Mesendoderm (in vitro differentiated cells): ENCODE measurements around the gene ADA.

Source experiments
- DNase-seq: peaks from one replicate; pipeline ENCODE4 v3.0.0; 2013
- H2AK5ac ChIP-seq: 2 replicates; pipeline ENCODE4 v1.6.1; 2013; ENCODE audit warnings: low read length, inconsistent platforms
- H2BK120ac ChIP-seq: 2 replicates; pipeline ENCODE4 v1.6.1; 2013; ENCODE audit warnings: low read depth, mild to moderate bottlenecking, low read length, moderate library complexity, mixed read lengths
- H2BK15ac ChIP-seq: replicated peaks from 2 replicates; pipeline ENCODE4 v1.6.1; 2013; ENCODE audit warnings: low read depth, mild to moderate bottlenecking, moderate library complexity
- H2BK5ac ChIP-seq: 2 replicates; pipeline ENCODE4 v1.6.1; 2013; ENCODE audit warnings: low read length, inconsistent platforms
- H3K18ac ChIP-seq: 2 replicates; pipeline ENCODE4 v1.6.1; 2013; ENCODE audit warnings: mild to moderate bottlenecking, low read length, mixed read lengths
- H3K23ac ChIP-seq: one replicate; pipeline ENCODE4 v1.6.1; 2013; ENCODE audit warnings: low read length
- H3K27ac ChIP-seq: 2 replicates; pipeline ENCODE4 v1.5.1; 2013; ENCODE audit warnings: low read depth, mild to moderate bottlenecking, inconsistent platforms, low read length, moderate library complexity
- H3K27me3 ChIP-seq: 2 replicates; pipeline ENCODE4 v1.6.1; 2013; ENCODE audit warnings: low read length, control low read depth, mild to moderate bottlenecking, inconsistent platforms; ENCODE audit not compliant: insufficient read depth, poor library complexity
- H3K36me3 ChIP-seq: 2 replicates; pipeline ENCODE4 v1.6.1; 2013; ENCODE audit warnings: low read length, inconsistent platforms; ENCODE audit not compliant: control insufficient read depth, insufficient read depth
- H3K4ac ChIP-seq: one replicate; pipeline ENCODE4 v1.6.1; 2013; ENCODE audit warnings: low read depth, mild to moderate bottlenecking, low read length, moderate library complexity
- H3K4me1 ChIP-seq: 2 replicates; pipeline ENCODE4 v1.6.1; 2013; ENCODE audit warnings: low read depth, low read length, inconsistent platforms; ENCODE audit not compliant: control insufficient read depth
- H3K4me2 ChIP-seq: 2 replicates; pipeline ENCODE4 v1.6.1; 2013; ENCODE audit warnings: low read length
- H3K4me3 ChIP-seq: 2 replicates; pipeline ENCODE4 v1.5.1; 2013; ENCODE audit warnings: mild to moderate bottlenecking, low read length
- H3K56ac ChIP-seq: one replicate; pipeline ENCODE4 v1.6.1; 2013; ENCODE audit warnings: low read length
- H3K79me1 ChIP-seq: 2 replicates; pipeline ENCODE4 v1.6.1; 2013; ENCODE audit warnings: low read length, inconsistent platforms
- H3K79me2 ChIP-seq: 2 replicates; pipeline ENCODE4 v1.6.1; 2013; ENCODE audit warnings: mild to moderate bottlenecking, low read length; ENCODE audit not compliant: control insufficient read depth, insufficient read depth
- H3K9ac ChIP-seq: 2 replicates; pipeline ENCODE4 v1.6.1; 2013; ENCODE audit warnings: low read length, inconsistent platforms
- H4K5ac ChIP-seq: one replicate; pipeline ENCODE4 v1.6.1; 2013; ENCODE audit warnings: low read length
- H4K8ac ChIP-seq: one replicate; pipeline ENCODE4 v1.6.1; 2013; ENCODE audit warnings: low read depth, mild to moderate bottlenecking, control low read depth, low read length, moderate library complexity
- WGBS: extraction: QIAGEN DNeasy Blood & Tissue Kit; methylation state at CpG from one replicate; pipeline ENCODE4 v1.1.7; 2013; ENCODE audit warnings: low lambda C conversion rate, missing lambda C conversion rate; ENCODE audit not compliant: insufficient coverage; ENCODE audit errors: extremely low coverage; 5-methylcytosine and 5-hydroxymethylcytosine counted together

The ADA gene

GRCh38 chr20:44643596-44644229 is 7.8 kb downstream of the ADA start:
- no CpG with 5 or more reads among the region's 16 CpGs for WGBS

GRCh38 chr20:44643154-44643519 is 8.4 kb downstream of the ADA start:
- Histone ChIP-seq H2BK5ac (peak overlapping the region; percentile 90), H3K4ac (peak overlapping the region; percentile 24), H3K79me1 (peaks cover 3% of the 10 kb centered on the region), H2AK5ac (no peak overlapping the region), H3K9ac (no peak overlapping the region), H3K18ac (peak overlapping the region; percentile 54), H3K56ac (peak overlapping the region; percentile 89), H3K4me1 (peaks cover 19% of the 10 kb centered on the region), H3K4me2 (no peak overlapping the region), H3K79me2 (no peaks in the 10 kb centered on the region), H3K27ac (peak overlapping the region; percentile 99), H4K5ac (no peak overlapping the region), H2BK120ac (no peak overlapping the region), H3K4me3 (no peak overlapping the region), H2BK15ac (no peak overlapping the region), H4K8ac (no peak overlapping the region), H3K23ac (no peak overlapping the region), H3K27me3 (no peaks in the 10 kb centered on the region), H3K36me3 (no peaks in the 10 kb centered on the region)
- no CpG with 5 or more reads among the region's 1 CpG for WGBS
- DNase-seq, result no peak

More at GRCh38 chr20:44643596-44644229, 7.8 kb downstream of the ADA start:
- Histone ChIP-seq H2BK5ac (peak overlapping the region; percentile 94), H3K79me1 (peaks cover 3% of the 10 kb centered on the region), H3K23ac (no peak overlapping the region), H3K27ac (peak overlapping the region; percentile 99), H4K8ac (no peak overlapping the region), H3K9ac (peak overlapping the region; percentile 49), H2BK120ac (no peak overlapping the region), H4K5ac (no peak overlapping the region), H2AK5ac (peak overlapping the region; percentile 100), H3K4me3 (no peak overlapping the region), H3K4me2 (no peak overlapping the region), H3K4me1 (peaks cover 19% of the 10 kb centered on the region), H2BK15ac (no peak overlapping the region), H3K27me3 (no peaks in the 10 kb centered on the region), H3K56ac (peak overlapping the region; percentile 89), H3K18ac (peak overlapping the region; percentile 54), H3K36me3 (no peaks in the 10 kb centered on the region), H3K4ac (peak overlapping the region; percentile 85), H3K79me2 (no peaks in the 10 kb centered on the region)
- peak; percentile 99 for DNase-seq

GRCh38 chr20:44642203-44643153 is 9.0 kb downstream of the ADA start:
- Histone ChIP-seq H2BK5ac (peak overlapping the region; percentile 90), H3K4me3 (no peak overlapping the region), H3K27ac (peak overlapping the region; percentile 99), H3K4me1 (peaks cover 19% of the 10 kb centered on the region), H3K27me3 (no peaks in the 10 kb centered on the region), H3K18ac (peak overlapping the region; percentile 31), H4K8ac (no peak overlapping the region), H3K9ac (peak overlapping the region; percentile 55), H2BK120ac (peak overlapping the region; percentile 16), H2AK5ac (peak overlapping the region; percentile 15), H3K4ac (peak overlapping the region; percentile 92), H3K36me3 (no peaks in the 10 kb centered on the region), H3K56ac (peak overlapping the region; percentile 89), H3K4me2 (peak overlapping the region; percentile 35), H3K79me1 (peaks cover 3% of the 10 kb centered on the region), H2BK15ac (no peak overlapping the region), H3K79me2 (no peaks in the 10 kb centered on the region), H3K23ac (peak overlapping the region; percentile 15), H4K5ac (peak overlapping the region; percentile 72)
- DNase-seq, result peak; percentile 93
- WGBS, result no CpG with 5 or more reads among the region's 17 CpGs

GRCh38 chr20:44641325-44641724 is 10.2 kb downstream of the ADA start:
- Histone ChIP-seq H2BK5ac (peak overlapping the region; percentile 65), H2BK15ac (no peak overlapping the region), H2AK5ac (peak overlapping the region; percentile 48), H3K27me3 (no peaks in the 10 kb centered on the region), H3K36me3 (no peaks in the 10 kb centered on the region), H4K8ac (no peak overlapping the region), H2BK120ac (no peak overlapping the region), H3K23ac (no peak overlapping the region), H3K79me2 (no peaks in the 10 kb centered on the region), H3K4me3 (no peak overlapping the region), H3K27ac (no peak overlapping the region), H3K4me2 (no peak overlapping the region), H3K56ac (peak overlapping the region; percentile 65), H3K9ac (no peak overlapping the region), H3K4ac (peak overlapping the region; percentile 28), H3K79me1 (peaks cover 3% of the 10 kb centered on the region), H3K4me1 (peaks cover 19% of the 10 kb centered on the region), H4K5ac (no peak overlapping the region), H3K18ac (peak overlapping the region; percentile 36)
- no CpG with 5 or more reads among the region's 5 CpGs for WGBS
- DNase-seq, result no peak

GRCh38 chr20:44640522-44640921 is 11.0 kb downstream of the ADA start:
- no peak overlapping the region for H3K23ac ChIP-seq
- no peaks in the 10 kb centered on the region for H3K27me3 ChIP-seq
- DNase-seq, result no peak
- WGBS, result no CpG with 5 or more reads among the region's 2 CpGs
- peak overlapping the region; percentile 48 for H2AK5ac ChIP-seq
- no peaks in the 10 kb centered on the region for H3K36me3 ChIP-seq
- H4K8ac ChIP-seq, result no peak overlapping the region
- no peak overlapping the region for H3K56ac ChIP-seq
- peaks cover 3% of the 10 kb centered on the region for H3K79me1 ChIP-seq
- no peak overlapping the region for H3K27ac ChIP-seq
- no peak overlapping the region for H3K9ac ChIP-seq
- H3K79me2 ChIP-seq, result no peaks in the 10 kb centered on the region
- H2BK15ac ChIP-seq, result no peak overlapping the region
- no peak overlapping the region for H2BK120ac ChIP-seq
- H4K5ac ChIP-seq, result no peak overlapping the region
- no peak overlapping the region for H3K18ac ChIP-seq
- no peak overlapping the region for H3K4ac ChIP-seq
- H2BK5ac ChIP-seq, result no peak overlapping the region
- H3K4me3 ChIP-seq, result no peak overlapping the region
- H3K4me2 ChIP-seq, result no peak overlapping the region
- peaks cover 19% of the 10 kb centered on the region for H3K4me1 ChIP-seq
